SK-N-MC (cell line): ENCODE results near the gene VAV1.

Experiments used
- DNase-seq: peaks from one replicate; pipeline ENCODE4 v3.0.0-alpha.2; 2011; ENCODE audit warnings: low read depth, low spot score
- H3K27ac ChIP-seq: fragments of 200-600 bp; sonication (generic); 2 replicates; pipeline ENCODE4 v1.5.1; 2016; ENCODE audit warnings: mixed run types
- H3K36me3 ChIP-seq: fragments of 200-600 bp; sonication (generic); 2 replicates; pipeline ENCODE4 v1.6.1; 2017; ENCODE audit warnings: antibody characterized with exemption, low read length, mixed read lengths; ENCODE audit not compliant: insufficient read depth
- H3K4me3 ChIP-seq: fragments of 200-600 bp; sonication (generic); 2 replicates; pipeline ENCODE4 v1.5.1; 2016
- H3K9ac ChIP-seq: fragments of 200-600 bp; sonication (generic); 2 replicates; pipeline ENCODE4 v1.8.0; 2017; ENCODE audit warnings: mixed run types, mixed read lengths; ENCODE audit not compliant: insufficient read length
- H3K9me3 ChIP-seq: fragments of 200-600 bp; sonication (generic); 2 replicates; pipeline ENCODE4 v1.6.1; 2017; ENCODE audit warnings: low read depth, mild to moderate bottlenecking, antibody characterized with exemption, low read length, moderate library complexity, mixed read lengths
- EZH2 ChIP-seq: fragments of 200-600 bp; sonication (generic); IDR thresholded peaks from one replicate; pipeline ENCODE4 v1.6.1; 2017; ENCODE audit warnings: antibody characterized with exemption
- FOXP2 ChIP-seq: optimal IDR thresholded peaks from 2 replicates; pipeline ENCODE3; 2011; ENCODE audit warnings: mild to moderate bottlenecking, moderate library complexity; ENCODE audit not compliant: insufficient read depth; ENCODE audit errors: extremely low read length, control extremely low read depth
- POLR2AphosphoS5 ChIP-seq: IDR thresholded peaks from 2 replicates; pipeline ENCODE4 v1.6.1; 2012; ENCODE audit warnings: mild to moderate bottlenecking, low read depth, low read length, borderline replicate concordance

The VAV1 gene

DNA sequence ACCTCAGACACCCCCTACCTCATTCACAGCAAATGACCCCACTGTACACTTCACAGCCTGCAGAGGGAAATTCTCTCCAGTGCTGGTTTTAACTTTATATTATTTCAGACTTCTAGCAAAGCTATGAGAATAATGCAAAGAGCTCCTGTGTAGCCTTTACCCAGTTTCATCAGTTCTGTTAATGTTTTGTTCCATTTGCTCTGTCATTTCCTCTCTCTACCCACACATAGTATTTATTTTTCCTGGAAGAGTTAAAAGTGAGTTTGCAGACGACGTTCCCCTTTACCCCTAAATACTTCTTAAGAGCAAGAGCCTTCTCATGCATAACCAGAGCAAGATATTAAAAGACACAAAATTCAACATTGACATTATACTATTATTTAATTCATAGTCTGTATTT, 65.0 kb downstream of the VAV1 start:
- Histone ChIP-seq H3K9me3 (no peaks in the 10 kb centered on the region), H3K36me3 (no peaks in the 10 kb centered on the region), H3K9ac (no peak overlapping the region), H3K4me3 (no peak overlapping the region), H3K27ac (no peak overlapping the region)
- TF ChIP-seq POLR2AphosphoS5 (no peak), FOXP2 (no peak), EZH2 (no peak)
- no peak for DNase-seq

DNA sequence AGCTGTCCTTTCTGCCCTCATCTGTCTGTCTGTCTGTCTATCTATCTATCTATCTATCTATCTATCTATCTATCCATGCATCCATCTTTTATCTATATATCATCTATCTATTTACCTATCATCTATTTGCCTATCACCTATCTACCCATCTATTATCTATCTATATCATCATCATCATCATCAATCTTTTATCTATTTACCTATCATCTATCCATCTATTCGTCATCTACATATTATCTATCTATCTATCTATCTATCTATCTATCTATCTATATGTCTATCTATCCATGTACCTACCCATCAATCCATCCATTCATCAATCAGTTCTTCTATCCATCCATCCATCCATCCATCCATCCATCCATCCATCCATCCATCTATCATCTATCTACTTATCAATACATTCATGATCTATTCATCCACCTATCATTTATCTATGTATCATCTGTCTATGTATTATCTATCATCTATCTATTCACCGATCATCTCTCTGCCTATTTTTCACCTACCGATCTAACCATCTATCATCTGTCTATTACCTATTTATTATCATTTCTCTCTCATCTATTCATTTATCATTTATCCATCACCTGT, 65.7 kb downstream of the VAV1 start:
- Histone ChIP-seq H3K9ac (no peak overlapping the region), H3K4me3 (no peak overlapping the region), H3K9me3 (no peaks in the 10 kb centered on the region), H3K27ac (no peak overlapping the region), H3K36me3 (no peaks in the 10 kb centered on the region)
- DNase-seq = no peak
- TF ChIP-seq FOXP2 (no peak), EZH2 (no peak), POLR2AphosphoS5 (no peak)

DNA sequence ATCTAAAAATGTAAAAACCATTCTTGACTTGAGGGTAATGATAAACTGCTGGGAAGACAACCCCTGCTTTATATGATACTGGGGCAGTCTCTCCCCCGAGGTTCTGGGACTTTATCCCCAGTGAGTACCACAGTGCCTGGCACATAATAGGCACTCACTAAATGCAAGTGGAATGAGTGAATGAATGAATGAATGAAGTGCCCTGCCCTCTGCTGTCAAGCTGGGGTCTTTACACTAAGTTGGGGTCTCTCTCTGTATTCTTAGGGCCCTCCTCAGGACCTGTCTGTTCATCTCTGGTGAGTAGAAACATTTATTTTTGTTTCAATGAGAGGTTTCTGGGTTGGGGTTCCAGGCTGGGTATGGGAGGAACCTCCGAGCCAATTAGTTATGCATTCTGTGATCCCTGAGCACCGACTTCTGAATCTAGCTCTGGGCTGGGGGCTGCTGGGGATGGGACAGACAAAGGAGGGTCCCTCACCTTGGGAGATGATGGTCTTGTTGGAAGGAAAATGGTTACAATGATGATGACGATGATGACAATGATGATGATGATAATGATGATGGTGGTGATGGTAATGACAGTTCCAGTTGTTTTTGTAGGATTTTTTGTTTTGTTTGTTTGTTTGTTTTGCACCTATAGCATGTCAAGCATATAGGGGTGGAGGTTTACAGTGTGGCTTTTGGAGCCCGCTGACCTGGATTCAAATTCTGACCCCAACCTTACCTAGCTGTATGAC, 70.5 kb downstream of the VAV1 start:
- no peak for DNase-seq
- H3K36me3 ChIP-seq = no peaks in the 10 kb centered on the region
- H3K4me3 ChIP-seq = no peak overlapping the region
- H3K9ac ChIP-seq = no peak overlapping the region
- TF ChIP-seq POLR2AphosphoS5 (no peak), EZH2 (no peak), FOXP2 (no peak)
- H3K27ac ChIP-seq = no peak overlapping the region
- no peaks in the 10 kb centered on the region for H3K9me3 ChIP-seq

DNA sequence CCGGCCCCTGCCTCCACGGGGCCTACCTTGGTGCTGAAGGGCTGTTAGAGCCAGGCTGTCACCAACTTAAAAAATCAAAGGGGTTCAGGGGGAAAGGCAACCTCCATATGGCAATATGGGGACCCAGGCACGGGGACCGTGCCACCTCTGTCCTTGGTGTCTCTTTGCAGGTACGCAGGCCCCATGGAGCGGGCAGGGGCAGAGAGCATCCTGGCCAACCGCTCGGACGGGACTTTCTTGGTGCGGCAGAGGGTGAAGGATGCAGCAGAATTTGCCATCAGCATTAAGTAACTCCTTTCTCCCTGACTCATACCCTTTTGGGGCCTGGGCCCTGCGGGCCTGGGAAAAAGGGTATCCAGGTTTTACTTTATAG, 75.3 kb downstream of the VAV1 start:
- TF ChIP-seq EZH2 (no peak), FOXP2 (no peak), POLR2AphosphoS5 (no peak)
- H3K9ac ChIP-seq = no peak overlapping the region
- H3K36me3 ChIP-seq = no peaks in the 10 kb centered on the region
- H3K9me3 ChIP-seq = no peaks in the 10 kb centered on the region
- H3K27ac ChIP-seq = no peak overlapping the region
- no peak for DNase-seq
- no peak overlapping the region for H3K4me3 ChIP-seq

DNA sequence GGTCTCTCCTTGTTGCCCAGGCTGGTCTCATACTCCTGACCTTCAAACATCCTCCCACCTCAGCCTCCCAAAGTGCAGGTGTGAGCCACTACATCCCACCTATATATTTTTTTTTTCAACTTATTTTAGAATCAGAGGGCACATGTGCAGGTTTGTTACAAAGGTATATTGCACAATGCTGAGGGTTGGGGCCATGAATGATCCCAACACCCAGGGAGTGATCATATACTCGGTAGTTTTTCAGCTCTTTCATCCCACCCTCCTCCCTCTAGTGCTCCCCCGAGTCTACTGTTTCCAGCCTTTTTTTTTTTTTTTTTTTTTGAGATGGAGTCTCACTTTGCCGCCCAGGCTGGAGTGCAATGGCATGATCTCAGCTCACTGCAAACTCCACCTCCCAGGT, 76.5 kb downstream of the VAV1 start:
- Histone ChIP-seq H3K27ac (no peak overlapping the region), H3K4me3 (no peak overlapping the region), H3K9ac (no peak overlapping the region), H3K36me3 (no peaks in the 10 kb centered on the region), H3K9me3 (no peaks in the 10 kb centered on the region)
- TF ChIP-seq POLR2AphosphoS5 (no peak), EZH2 (no peak), FOXP2 (no peak)
- DNase-seq = no peak

DNA sequence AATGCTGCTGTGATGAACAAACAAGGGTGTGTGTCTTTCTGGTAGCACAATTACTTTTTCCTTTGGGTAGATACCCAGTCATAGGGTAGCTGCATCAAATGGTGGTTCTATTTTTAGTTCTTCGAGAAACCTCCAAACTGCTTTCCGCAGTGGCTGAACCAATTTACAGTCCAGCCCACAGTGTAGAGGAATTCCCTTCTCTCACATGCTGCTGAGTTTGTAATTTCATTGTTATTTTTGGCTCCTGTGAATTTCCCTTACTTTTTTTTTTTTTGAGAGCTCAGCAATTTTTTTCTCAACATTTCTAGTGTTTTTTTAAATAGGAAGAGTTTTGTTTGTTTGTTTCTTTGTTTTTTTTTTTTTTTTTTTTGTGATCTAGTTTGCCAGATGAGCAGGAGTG, 77.4 kb downstream of the VAV1 start:
- H3K9me3 ChIP-seq = no peaks in the 10 kb centered on the region
- no peak overlapping the region for H3K4me3 ChIP-seq
- TF ChIP-seq FOXP2 (no peak), POLR2AphosphoS5 (no peak)
- H3K27ac ChIP-seq = no peak overlapping the region
- no peak overlapping the region for H3K9ac ChIP-seq
- H3K36me3 ChIP-seq = no peaks in the 10 kb centered on the region
- no peak for DNase-seq

DNA sequence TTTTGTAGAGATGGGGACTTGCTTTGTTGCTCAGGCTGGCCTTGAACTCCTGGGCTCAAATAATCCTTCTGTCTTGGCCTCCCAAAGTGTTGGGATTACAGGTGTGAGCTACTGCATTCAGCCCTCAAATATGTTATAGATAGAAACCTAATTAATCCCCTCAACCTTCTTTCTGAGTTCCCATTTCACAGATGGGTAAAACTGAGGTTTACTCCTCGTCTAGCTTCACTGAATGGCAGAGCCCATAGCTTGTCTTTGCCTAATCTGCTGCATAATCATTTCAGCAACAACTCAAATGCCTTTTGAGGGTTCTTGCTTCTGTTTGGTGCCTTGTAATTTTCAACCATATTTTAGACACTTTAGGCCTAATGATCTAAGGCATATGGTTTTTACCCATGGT, 78.9 kb downstream of the VAV1 start:
- Histone ChIP-seq H3K9me3 (no peaks in the 10 kb centered on the region), H3K9ac (no peak overlapping the region), H3K4me3 (no peak overlapping the region), H3K27ac (no peak overlapping the region), H3K36me3 (no peaks in the 10 kb centered on the region)
- TF ChIP-seq FOXP2 = no peak
- TF ChIP-seq EZH2 = no peak
- TF ChIP-seq POLR2AphosphoS5 = no peak
- no peak for DNase-seq

DNA sequence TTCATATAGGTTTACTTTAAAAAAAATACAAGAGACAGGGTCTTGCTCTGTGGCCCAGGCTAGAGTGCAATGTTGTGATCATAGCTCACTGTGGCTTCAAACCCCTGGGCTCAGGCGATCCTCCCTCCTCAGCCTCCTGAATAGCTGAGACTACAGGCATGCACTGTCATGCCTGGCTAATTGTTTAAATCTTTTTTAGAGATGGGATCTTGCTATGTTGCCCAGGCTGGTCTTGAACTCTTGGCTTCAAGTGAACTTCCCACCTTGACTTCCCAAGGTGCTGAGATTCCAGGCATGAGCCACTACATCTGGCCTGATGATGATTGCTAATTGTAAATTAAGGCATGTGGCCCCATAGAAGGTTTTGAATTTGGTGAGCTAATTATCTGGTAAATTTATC, 79.5 kb downstream of the VAV1 start:
- H3K9ac ChIP-seq = no peak overlapping the region
- H3K27ac ChIP-seq = no peak overlapping the region
- TF ChIP-seq POLR2AphosphoS5 (no peak), EZH2 (no peak), FOXP2 (no peak)
- no peaks in the 10 kb centered on the region for H3K36me3 ChIP-seq
- H3K9me3 ChIP-seq = no peaks in the 10 kb centered on the region
- no peak overlapping the region for H3K4me3 ChIP-seq
- DNase-seq = no peak
